Activated CD8-positive, alpha-beta memory T cell treated with anti-CD3 and anti-CD28 coated beads, Interleukin-2, amount 50 U/mL, for 48 hours (primary cell): ENCODE results near the gene KCNQ2.

ENCODE experiments used
- DNase-seq: peaks from one replicate; pipeline ENCODE4 v3.0.0-alpha.2; 2020

Gene KCNQ2

GRCh38 chr20:63400486-63401210, 71.8 kb downstream of the KCNQ2 start:
- no peak for DNase-seq

- no peak for DNase-seq
Observed at GRCh38 chr20:63399596-63400375, 72.7 kb downstream of the KCNQ2 start.

GRCh38 chr20:63398744-63399514, 73.5 kb downstream of the KCNQ2 start:
- DNase-seq: no peak

GRCh38 chr20:63397946-63398450, 74.5 kb downstream of the KCNQ2 start:
- no peak for DNase-seq

- no peak for DNase-seq
Observed at GRCh38 chr20:63397155-63397843, 75.2 kb downstream of the KCNQ2 start.

- no peak for DNase-seq
Observed at GRCh38 chr20:63396300-63396699, 76.2 kb downstream of the KCNQ2 start.

GRCh38 chr20:63395723-63396122, 76.7 kb downstream of the KCNQ2 start:
- no peak for DNase-seq

- no peak for DNase-seq
Observed at GRCh38 chr20:63394920-63395455, 77.5 kb downstream of the KCNQ2 start.

- no peak for DNase-seq
Observed at GRCh38 chr20:63394069-63394919, 78.2 kb downstream of the KCNQ2 start.

- no peak for DNase-seq
Observed at GRCh38 chr20:63393566-63393965, 78.9 kb downstream of the KCNQ2 start.

- no peak for DNase-seq
Observed at GRCh38 chr20:63392465-63393365, 79.7 kb downstream of the KCNQ2 start.

GRCh38 chr20:63387917-63388316, 84.5 kb downstream of the KCNQ2 start:
- DNase-seq: no peak

GRCh38 chr20:63387393-63387792, 85.1 kb downstream of the KCNQ2 start:
- no peak for DNase-seq

- no peak for DNase-seq
Observed at GRCh38 chr20:63386491-63386890, 86.0 kb downstream of the KCNQ2 start.

GRCh38 chr20:63385819-63386218, 86.6 kb downstream of the KCNQ2 start:
- no peak for DNase-seq

GRCh38 chr20:63384336-63384735, 88.1 kb downstream of the KCNQ2 start:
- no peak for DNase-seq

- no peak for DNase-seq
Observed at GRCh38 chr20:63383556-63383955, 88.9 kb downstream of the KCNQ2 start.

GRCh38 chr20:63382551-63383300, 89.7 kb downstream of the KCNQ2 start:
- no peak for DNase-seq

- peak; percentile 81 for DNase-seq
Observed at GRCh38 chr20:63381781-63382431, 90.5 kb downstream of the KCNQ2 start.
